AG09309 (cell line): Measurements from ENCODE around the gene HNRNPLL.

Experiments
- DNase-seq: peaks from one replicate; pipeline ENCODE4 v3.0.0-alpha.2; 2010; ENCODE audit warnings: low read depth
- H3K4me3 ChIP-seq: 2 replicates; pipeline ENCODE4 v1.5.1; 2011; ENCODE audit warnings: mild to moderate bottlenecking, low read depth, low read length, moderate library complexity; ENCODE audit not compliant: control insufficient read depth
- TF ChIP-seq, protein P1 (sequence below): IDR thresholded peaks from 2 replicates; pipeline ENCODE4 v1.5.1; 2011; ENCODE audit warnings: mild to moderate bottlenecking, low read depth, low read length, inconsistent platforms; ENCODE audit not compliant: insufficient read depth, control insufficient read depth; ENCODE audit errors: missing control alignments

Gene HNRNPLL

GRCh38 chr2:38534746-38535403, 67.9 kb downstream of the HNRNPLL start:
- TF ChIP-seq, protein P1, sequence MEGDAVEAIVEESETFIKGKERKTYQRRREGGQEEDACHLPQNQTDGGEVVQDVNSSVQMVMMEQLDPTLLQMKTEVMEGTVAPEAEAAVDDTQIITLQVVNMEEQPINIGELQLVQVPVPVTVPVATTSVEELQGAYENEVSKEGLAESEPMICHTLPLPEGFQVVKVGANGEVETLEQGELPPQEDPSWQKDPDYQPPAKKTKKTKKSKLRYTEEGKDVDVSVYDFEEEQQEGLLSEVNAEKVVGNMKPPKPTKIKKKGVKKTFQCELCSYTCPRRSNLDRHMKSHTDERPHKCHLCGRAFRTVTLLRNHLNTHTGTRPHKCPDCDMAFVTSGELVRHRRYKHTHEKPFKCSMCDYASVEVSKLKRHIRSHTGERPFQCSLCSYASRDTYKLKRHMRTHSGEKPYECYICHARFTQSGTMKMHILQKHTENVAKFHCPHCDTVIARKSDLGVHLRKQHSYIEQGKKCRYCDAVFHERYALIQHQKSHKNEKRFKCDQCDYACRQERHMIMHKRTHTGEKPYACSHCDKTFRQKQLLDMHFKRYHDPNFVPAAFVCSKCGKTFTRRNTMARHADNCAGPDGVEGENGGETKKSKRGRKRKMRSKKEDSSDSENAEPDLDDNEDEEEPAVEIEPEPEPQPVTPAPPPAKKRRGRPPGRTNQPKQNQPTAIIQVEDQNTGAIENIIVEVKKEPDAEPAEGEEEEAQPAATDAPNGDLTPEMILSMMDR, result no peak
- no peak overlapping the region for H3K4me3 ChIP-seq
- no peak for DNase-seq

DNA sequence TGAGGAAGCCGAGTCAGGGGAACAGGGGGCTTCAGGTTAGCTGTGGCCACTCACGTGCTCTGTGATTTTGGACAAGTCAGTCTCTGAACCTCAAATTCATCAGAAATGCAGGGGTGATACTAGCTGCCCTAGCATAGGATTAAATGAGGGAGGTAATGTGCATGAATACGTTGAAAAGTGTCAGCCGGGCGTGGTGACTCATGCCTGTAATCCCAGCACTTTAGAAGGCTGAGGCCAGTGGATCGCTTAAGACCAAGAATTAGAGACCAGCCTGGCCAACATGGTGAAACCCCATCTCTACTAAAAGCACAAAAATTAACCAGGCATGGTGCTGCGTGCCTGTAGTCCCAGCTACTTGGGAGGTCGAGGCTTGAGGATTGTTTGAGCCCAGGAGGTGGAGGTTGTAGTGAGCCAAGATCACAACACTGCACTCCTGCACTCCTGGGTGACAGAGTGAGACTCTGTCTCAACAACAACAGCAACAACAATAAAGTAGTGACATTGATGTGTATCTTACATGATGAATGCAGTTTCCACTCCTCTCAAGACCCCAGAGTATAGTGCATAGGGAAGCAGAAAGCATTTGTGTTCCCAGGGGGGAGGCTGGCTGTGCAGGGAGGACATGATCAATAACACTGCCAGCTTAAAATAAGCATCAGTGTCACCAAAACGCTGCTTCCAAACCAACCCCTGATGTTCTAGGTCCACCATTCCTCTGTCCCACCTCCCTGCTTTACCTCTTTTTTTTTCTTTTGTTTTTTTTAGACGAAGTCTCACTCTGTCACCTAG, 68.8 kb downstream of the HNRNPLL start:
- no peak overlapping the region for H3K4me3 ChIP-seq
- no peak for DNase-seq
- TF ChIP-seq, protein P1, result no peak

GRCh38 chr2:38533180-38533579, 69.5 kb downstream of the HNRNPLL start:
- DNase-seq, result no peak
- no peak overlapping the region for H3K4me3 ChIP-seq
- TF ChIP-seq, protein P1, result no peak

DNA sequence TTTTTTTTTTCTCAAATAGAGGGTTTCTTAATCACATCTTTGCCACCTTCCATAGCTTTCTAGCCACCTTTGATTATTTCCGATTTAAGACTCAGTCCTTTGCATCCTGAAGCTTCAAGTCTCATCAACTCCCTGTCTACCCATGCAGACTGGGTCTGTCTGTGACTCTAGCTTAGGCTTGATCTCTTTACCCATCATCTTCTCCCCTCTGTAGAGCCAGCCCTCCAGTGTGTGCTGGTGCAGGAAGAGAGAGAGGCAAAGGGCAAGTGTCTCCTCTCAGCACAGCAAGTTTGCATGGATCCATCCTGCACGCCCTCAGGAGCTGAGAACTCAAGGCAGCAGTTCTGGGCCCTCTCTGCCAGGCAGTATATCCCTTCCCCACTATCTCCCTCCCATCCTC, 70.4 kb downstream of the HNRNPLL start:
- H3K4me3 ChIP-seq, result no peak overlapping the region
- DNase-seq, result no peak
- TF ChIP-seq, protein P1, result no peak

- TF ChIP-seq, protein P1, result no peak
- H3K4me3 ChIP-seq, result no peak overlapping the region
- DNase-seq, result no peak
Measured at GRCh38 chr2:38529208-38529607, 73.5 kb downstream of the HNRNPLL start.

DNA sequence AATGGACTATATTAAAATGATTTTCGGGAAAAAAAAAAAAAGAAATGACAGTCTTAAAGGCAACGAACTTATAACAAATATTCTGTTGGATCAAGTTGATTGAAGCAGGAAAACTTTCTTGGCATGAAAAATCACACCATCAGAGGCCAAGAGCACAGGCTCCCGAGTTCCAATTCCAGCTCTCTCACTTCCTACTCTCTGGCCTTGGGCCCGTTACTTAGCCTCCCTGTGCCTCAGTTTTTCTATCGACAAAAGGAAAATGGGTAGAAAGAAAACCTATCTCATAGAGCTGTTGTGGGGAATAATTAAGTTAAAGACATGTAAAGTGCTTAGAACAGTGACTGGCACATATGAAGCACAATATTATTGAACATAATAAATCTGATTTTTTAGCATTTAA, 74.2 kb downstream of the HNRNPLL start:
- H3K4me3 ChIP-seq, result peak overlapping the region; percentile 5; the same call in 1 of the 2 replicates
- TF ChIP-seq, protein P1, result no peak
- no peak for DNase-seq
